GM23338 (cell line): ENCODE measurements around the gene FAM219A. TPM values are rescaled to one million over a fixed set of nuclear protein-coding genes. Genes with fewer than 3 reads are reported as not detected.

ENCODE experiments used
- ATAC-seq: fragments of 200-7000 bp; cut with Tn5 transposase; 3 replicates; pipeline ENCODE4 v1.9.1; 2020
- DNase-seq: peaks from one replicate; pipeline ENCODE4 v3.0.0-alpha.2; 2015; ENCODE audit warnings: low spot score
- H2AFZ ChIP-seq: fragments of 200-600 bp; sonication (generic); 2 replicates; pipeline ENCODE4 v1.8.0; 2016; ENCODE audit warnings: antibody characterized with exemption, mild to moderate bottlenecking, moderate library complexity
- H3F3A ChIP-seq: fragments of 200-600 bp; sonication (generic); replicated peaks from 2 replicates; pipeline ENCODE4 v1.8.0; 2017; ENCODE audit warnings: antibody characterized with exemption, mixed run types, low read depth
- H3K27ac ChIP-seq: fragments of 200-600 bp; sonication (generic); 2 replicates; pipeline ENCODE4 v1.6.1; 2016; ENCODE audit warnings: low read depth
- H3K27me3 ChIP-seq: fragments of 200-600 bp; sonication (generic); 2 replicates; pipeline ENCODE4 v1.8.0; 2016; ENCODE audit warnings: mild to moderate bottlenecking, mixed run types, moderate library complexity; ENCODE audit not compliant: insufficient read depth
- H3K36me3 ChIP-seq: fragments of 200-600 bp; sonication (generic); 2 replicates; pipeline ENCODE4 v1.8.0; 2016; ENCODE audit warnings: mild to moderate bottlenecking; ENCODE audit not compliant: insufficient read depth
- H3K4me1 ChIP-seq: fragments of 200-600 bp; sonication (generic); 2 replicates; pipeline ENCODE4 v1.8.0; 2016; ENCODE audit warnings: mild to moderate bottlenecking, moderate library complexity; ENCODE audit not compliant: insufficient read depth
- H3K4me2 ChIP-seq: fragments of 200-600 bp; sonication (generic); 2 replicates; pipeline ENCODE4 v1.7.1; 2017; ENCODE audit warnings: mixed run types
- H3K4me3 ChIP-seq: fragments of 200-600 bp; sonication (generic); 2 replicates; pipeline ENCODE4 v1.6.1; 2016; ENCODE audit warnings: mixed run types
- H3K79me2 ChIP-seq: fragments of 200-600 bp; sonication (generic); replicated peaks from 2 replicates; pipeline ENCODE4 v1.8.0; 2017; ENCODE audit warnings: mild to moderate bottlenecking; ENCODE audit not compliant: insufficient read depth
- H3K9me2 ChIP-seq: fragments of 200-600 bp; sonication (generic); 2 replicates; pipeline ENCODE4 v1.8.0; 2017; ENCODE audit not compliant: insufficient read depth
- H4K20me1 ChIP-seq: fragments of 200-600 bp; sonication (generic); replicated peaks from 2 replicates; pipeline ENCODE4 v1.8.0; 2017; ENCODE audit warnings: mild to moderate bottlenecking; ENCODE audit not compliant: insufficient read depth
- H3K27ac Mint-ChIP-seq: 2 replicates; pipeline ENCODE4 v1.8.0; 2020; ENCODE audit warnings: inconsistent platforms, mild to moderate bottlenecking, moderate library complexity, mixed read lengths
- H3K27me3 Mint-ChIP-seq: 3 replicates; pipeline ENCODE4 v1.8.0; 2022; ENCODE audit warnings: low read depth, mild to moderate bottlenecking, moderate library complexity, mixed read lengths, inconsistent platforms; ENCODE audit not compliant: insufficient read depth, poor library complexity
- H3K36me3 Mint-ChIP-seq: 3 replicates; pipeline ENCODE4 v1.8.0; 2021; ENCODE audit warnings: low read depth, mild to moderate bottlenecking, inconsistent platforms, moderate library complexity, mixed read lengths
- H3K4me1 Mint-ChIP-seq: 3 replicates; pipeline ENCODE4 v1.8.0; 2020; ENCODE audit warnings: mild to moderate bottlenecking, inconsistent platforms, mixed read lengths
- H3K4me3 Mint-ChIP-seq: 3 replicates; pipeline ENCODE4 v1.8.0; 2021; ENCODE audit warnings: moderate library complexity, mild to moderate bottlenecking, inconsistent platforms, mixed read lengths
- H3K9me3 Mint-ChIP-seq: 3 replicates; pipeline ENCODE4 v1.8.0; 2020; ENCODE audit warnings: moderate library complexity, mild to moderate bottlenecking, inconsistent platforms, mixed read lengths
- CREB1 ChIP-seq: fragments of 250-450 bp; sonication (Bioruptor Pico); IDR thresholded peaks from 2 replicates; pipeline ENCODE4 v1.5.0; 2020; ENCODE audit warnings: low read depth, mild to moderate bottlenecking, moderate library complexity
- EZH2 ChIP-seq: fragments of 200-600 bp; sonication (generic); IDR thresholded peaks from one replicate; pipeline ENCODE4 v1.8.0; 2017; ENCODE audit warnings: antibody characterized with exemption, mild to moderate bottlenecking, low read depth; ENCODE audit not compliant: unreplicated experiment
- EZH2phosphoT487 ChIP-seq: fragments of 200-600 bp; sonication (generic); IDR thresholded peaks from one replicate; pipeline ENCODE4 v1.8.1; 2018; ENCODE audit warnings: antibody characterized with exemption; ENCODE audit not compliant: unreplicated experiment
- JUNB ChIP-seq: IDR thresholded peaks from one replicate; pipeline ENCODE4 v1.6.1; 2016; ENCODE audit warnings: antibody characterized with exemption; ENCODE audit not compliant: unreplicated experiment
- NANOG ChIP-seq: IDR thresholded peaks from 2 replicates; pipeline ENCODE4 v1.6.1; 2016; ENCODE audit warnings: antibody characterized with exemption, borderline replicate concordance
- STAT1 ChIP-seq: IDR thresholded peaks from one replicate; pipeline ENCODE4 v1.6.1; 2016; ENCODE audit warnings: antibody characterized with exemption; ENCODE audit not compliant: unreplicated experiment
- ZNF331 ChIP-seq: fragments of 250-450 bp; sonication (Bioruptor Pico); IDR thresholded peaks from 2 replicates; pipeline ENCODE4 v1.5.0; 2020; ENCODE audit warnings: low read depth, mild to moderate bottlenecking, moderate library complexity
- polyA plus RNA-seq: library from polyadenylated mRNA; unstranded; fragments of >200 nt; fragmentation: Nextera tagmentation; extraction: Ambion mirVana; gene quantifications from 2 replicates; pipeline ENCODE4 v1.2.1, GENCODE V29; 2016
- total RNA-seq: library from RNA; depleted of rRNA; stranded (reverse); fragments of >200 nt; shearing (Covaris generic); gene quantifications from 2 replicates; pipeline ENCODE4 v1.2.3, GENCODE V29; 2014
- TF ChIP-seq, protein P1 (sequence below), 2 experiments: fragments of 200-600 bp in 1 of 2; sonication (generic) in 1 of 2; conservative IDR thresholded peaks; 2 replicates each; pipeline versions ENCODE4 v1.5.1 to v1.6.1; 2016 to 2017; ENCODE audit warnings: antibody characterized with exemption in 2 of 2, low read depth in 2 of 2, mild to moderate bottlenecking in 2 of 2, moderate library complexity in 1 of 2
- TF ChIP-seq, protein P2 (sequence below): IDR thresholded peaks from 2 replicates; pipeline ENCODE4 v1.6.1; 2016; ENCODE audit warnings: antibody characterized with exemption
- TF ChIP-seq, protein P3 (sequence below): IDR thresholded peaks from one replicate; pipeline ENCODE4 v1.6.1; 2018; ENCODE audit warnings: antibody characterized with exemption; ENCODE audit not compliant: unreplicated experiment

Gene FAM219A
- total and polyA plus RNA-seq, 2 experiments from 2014 or later: 3.8 to 7.2 TPM

DNA sequence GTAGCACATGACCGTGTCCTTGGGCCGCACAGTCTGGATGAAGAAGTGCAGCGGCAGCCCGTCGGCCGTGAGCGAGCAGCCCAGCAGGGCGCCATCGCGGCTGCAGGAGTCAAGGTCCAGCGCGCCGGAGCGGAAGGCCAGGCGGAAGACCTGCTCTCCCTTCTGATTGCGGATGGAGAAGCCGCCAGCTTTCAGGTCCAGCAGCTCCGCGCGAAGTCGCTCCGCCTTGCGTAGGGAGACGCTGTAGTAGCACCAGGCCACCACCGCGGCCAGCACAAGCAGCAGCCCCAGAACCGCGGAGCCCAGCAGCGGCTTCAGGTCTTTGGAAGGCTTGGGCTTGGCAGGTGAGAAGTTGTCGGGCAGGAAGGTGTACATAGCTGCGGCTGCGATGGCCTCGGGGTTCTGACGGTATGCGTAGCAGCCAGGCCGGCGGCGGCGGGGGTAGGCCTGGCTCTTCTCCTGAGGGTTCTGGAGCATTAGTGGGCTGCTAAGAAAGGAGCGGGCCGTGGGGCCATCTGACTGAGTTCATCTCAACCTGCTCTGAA is 85.8 kb downstream of the FAM219A start:
- Histone ChIP-seq H3K4me3 (no peak overlapping the region), H3K4me1 (peaks cover 19% of the 10 kb centered on the region), H3K36me3 (no peaks in the 10 kb centered on the region), H3K9me2 (no peaks in the 10 kb centered on the region), H3K27me3 (0 out of 2 replicates have a peak, but pooled peaks cover 7% of the 10 kb centered on the region), H3K27ac (no peak overlapping the region), H3K79me2 (no peaks in the 10 kb centered on the region), H3K4me2 (no peak overlapping the region), H3F3A (no peaks in the 10 kb centered on the region), H4K20me1 (no peaks in the 10 kb centered on the region), H2AFZ (no peak overlapping the region)
- Mint-ChIP-seq H3K27ac (no peak overlapping the region), H3K36me3 (peaks cover 41% of the 10 kb centered on the region), H3K27me3 (peaks cover 14% of the 10 kb centered on the region), H3K9me3 (peaks cover 12% of the 10 kb centered on the region; the same call in 2 of the 3 replicates), H3K4me3 (no peak overlapping the region), H3K4me1 (peaks cover 21% of the 10 kb centered on the region)
- DNase-seq: peak; percentile 85
- no peak for TF ChIP-seq JUNB
- TF ChIP-seq, protein P1, sequence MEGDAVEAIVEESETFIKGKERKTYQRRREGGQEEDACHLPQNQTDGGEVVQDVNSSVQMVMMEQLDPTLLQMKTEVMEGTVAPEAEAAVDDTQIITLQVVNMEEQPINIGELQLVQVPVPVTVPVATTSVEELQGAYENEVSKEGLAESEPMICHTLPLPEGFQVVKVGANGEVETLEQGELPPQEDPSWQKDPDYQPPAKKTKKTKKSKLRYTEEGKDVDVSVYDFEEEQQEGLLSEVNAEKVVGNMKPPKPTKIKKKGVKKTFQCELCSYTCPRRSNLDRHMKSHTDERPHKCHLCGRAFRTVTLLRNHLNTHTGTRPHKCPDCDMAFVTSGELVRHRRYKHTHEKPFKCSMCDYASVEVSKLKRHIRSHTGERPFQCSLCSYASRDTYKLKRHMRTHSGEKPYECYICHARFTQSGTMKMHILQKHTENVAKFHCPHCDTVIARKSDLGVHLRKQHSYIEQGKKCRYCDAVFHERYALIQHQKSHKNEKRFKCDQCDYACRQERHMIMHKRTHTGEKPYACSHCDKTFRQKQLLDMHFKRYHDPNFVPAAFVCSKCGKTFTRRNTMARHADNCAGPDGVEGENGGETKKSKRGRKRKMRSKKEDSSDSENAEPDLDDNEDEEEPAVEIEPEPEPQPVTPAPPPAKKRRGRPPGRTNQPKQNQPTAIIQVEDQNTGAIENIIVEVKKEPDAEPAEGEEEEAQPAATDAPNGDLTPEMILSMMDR (conservative IDR thresholded peaks at IDR 0.05; ENCODE audit: low read depth in 2 of 2): peak in 1 of 2 experiments; percentile 20; a peak in 1 of 4 replicates
- peak; percentile 11 for ATAC-seq

DNA sequence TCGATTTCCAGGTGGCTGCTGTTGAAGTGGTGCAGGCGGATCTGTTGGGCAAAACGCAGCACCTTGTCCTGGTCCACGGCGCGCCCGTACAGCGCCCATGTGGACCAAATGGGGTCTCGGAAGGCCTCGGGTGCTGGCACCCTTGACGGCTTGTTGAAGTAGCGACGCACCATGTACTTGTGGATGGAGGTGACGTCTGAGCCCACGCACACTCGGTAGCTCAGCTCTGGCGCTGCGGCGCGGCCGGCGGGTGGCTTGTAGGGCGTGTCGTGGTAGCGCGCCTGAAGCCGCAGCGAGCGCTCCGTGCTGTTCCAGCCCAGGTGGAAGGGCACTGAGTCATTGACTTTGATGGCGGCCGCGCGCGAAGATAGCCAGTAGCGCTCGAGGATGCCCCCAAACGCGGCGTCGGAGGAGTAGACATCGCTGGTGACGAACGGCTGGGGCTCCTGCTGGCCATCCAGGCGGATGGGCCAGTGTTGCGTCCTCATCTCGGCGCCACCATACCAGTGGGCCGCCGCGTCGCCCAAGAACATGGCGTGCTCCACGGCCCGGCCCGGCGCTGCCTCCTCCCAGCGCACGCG is 86.4 kb downstream of the FAM219A start:
- no peak overlapping the region for H3K4me3 Mint-ChIP-seq
- Histone ChIP-seq H3K27ac (no peak overlapping the region), H3K36me3 (no peaks in the 10 kb centered on the region), H3K79me2 (no peaks in the 10 kb centered on the region), H3K9me2 (no peaks in the 10 kb centered on the region), H2AFZ (no peak overlapping the region), H3K4me3 (no peak overlapping the region), H3K4me1 (peaks cover 19% of the 10 kb centered on the region), H3K4me2 (no peak overlapping the region), H3F3A (no peaks in the 10 kb centered on the region), H3K27me3 (0 out of 2 replicates have a peak, but pooled peaks cover 7% of the 10 kb centered on the region), H4K20me1 (no peaks in the 10 kb centered on the region)
- peaks cover 46% of the 10 kb centered on the region for H3K36me3 Mint-ChIP-seq
- H3K4me1 Mint-ChIP-seq: peaks cover 21% of the 10 kb centered on the region
- H3K9me3 Mint-ChIP-seq: peaks cover 18% of the 10 kb centered on the region
- DNase-seq (no peak), ATAC-seq (no peak)
- H3K27me3 Mint-ChIP-seq: peaks cover 11% of the 10 kb centered on the region
- H3K27ac Mint-ChIP-seq: no peak overlapping the region
- TF ChIP-seq EZH2phosphoT487 (no peak), NANOG (no peak), ZNF331 (CRISPR knock-in tag) (no peak), STAT1 (no peak), CREB1 (CRISPR knock-in tag) (no peak), EZH2 (no peak)
- TF ChIP-seq, protein P1 (conservative IDR thresholded peaks at IDR 0.05; ENCODE audit: low read depth in 2 of 2): no peak
- TF ChIP-seq, protein P2, sequence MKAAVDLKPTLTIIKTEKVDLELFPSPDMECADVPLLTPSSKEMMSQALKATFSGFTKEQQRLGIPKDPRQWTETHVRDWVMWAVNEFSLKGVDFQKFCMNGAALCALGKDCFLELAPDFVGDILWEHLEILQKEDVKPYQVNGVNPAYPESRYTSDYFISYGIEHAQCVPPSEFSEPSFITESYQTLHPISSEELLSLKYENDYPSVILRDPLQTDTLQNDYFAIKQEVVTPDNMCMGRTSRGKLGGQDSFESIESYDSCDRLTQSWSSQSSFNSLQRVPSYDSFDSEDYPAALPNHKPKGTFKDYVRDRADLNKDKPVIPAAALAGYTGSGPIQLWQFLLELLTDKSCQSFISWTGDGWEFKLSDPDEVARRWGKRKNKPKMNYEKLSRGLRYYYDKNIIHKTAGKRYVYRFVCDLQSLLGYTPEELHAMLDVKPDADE: no peak
- TF ChIP-seq, protein P3, sequence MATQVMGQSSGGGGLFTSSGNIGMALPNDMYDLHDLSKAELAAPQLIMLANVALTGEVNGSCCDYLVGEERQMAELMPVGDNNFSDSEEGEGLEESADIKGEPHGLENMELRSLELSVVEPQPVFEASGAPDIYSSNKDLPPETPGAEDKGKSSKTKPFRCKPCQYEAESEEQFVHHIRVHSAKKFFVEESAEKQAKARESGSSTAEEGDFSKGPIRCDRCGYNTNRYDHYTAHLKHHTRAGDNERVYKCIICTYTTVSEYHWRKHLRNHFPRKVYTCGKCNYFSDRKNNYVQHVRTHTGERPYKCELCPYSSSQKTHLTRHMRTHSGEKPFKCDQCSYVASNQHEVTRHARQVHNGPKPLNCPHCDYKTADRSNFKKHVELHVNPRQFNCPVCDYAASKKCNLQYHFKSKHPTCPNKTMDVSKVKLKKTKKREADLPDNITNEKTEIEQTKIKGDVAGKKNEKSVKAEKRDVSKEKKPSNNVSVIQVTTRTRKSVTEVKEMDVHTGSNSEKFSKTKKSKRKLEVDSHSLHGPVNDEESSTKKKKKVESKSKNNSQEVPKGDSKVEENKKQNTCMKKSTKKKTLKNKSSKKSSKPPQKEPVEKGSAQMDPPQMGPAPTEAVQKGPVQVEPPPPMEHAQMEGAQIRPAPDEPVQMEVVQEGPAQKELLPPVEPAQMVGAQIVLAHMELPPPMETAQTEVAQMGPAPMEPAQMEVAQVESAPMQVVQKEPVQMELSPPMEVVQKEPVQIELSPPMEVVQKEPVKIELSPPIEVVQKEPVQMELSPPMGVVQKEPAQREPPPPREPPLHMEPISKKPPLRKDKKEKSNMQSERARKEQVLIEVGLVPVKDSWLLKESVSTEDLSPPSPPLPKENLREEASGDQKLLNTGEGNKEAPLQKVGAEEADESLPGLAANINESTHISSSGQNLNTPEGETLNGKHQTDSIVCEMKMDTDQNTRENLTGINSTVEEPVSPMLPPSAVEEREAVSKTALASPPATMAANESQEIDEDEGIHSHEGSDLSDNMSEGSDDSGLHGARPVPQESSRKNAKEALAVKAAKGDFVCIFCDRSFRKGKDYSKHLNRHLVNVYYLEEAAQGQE: no peak
